Inferior parietal cortex (tissue), 1 donor: ENCODE results near the gene PHKG2.
"Not testable (repeated sequence)": the region's sequence is repeated elsewhere in the genome, so short reads cannot be mapped to it uniquely, and the experiment has no call there.

ENCODE experiments used
- DNase-seq: peaks from one replicate; pipeline ENCODE4 v3.0.0-alpha.2; 2016; ENCODE audit errors: extremely low spot score

Gene PHKG2, protein sequence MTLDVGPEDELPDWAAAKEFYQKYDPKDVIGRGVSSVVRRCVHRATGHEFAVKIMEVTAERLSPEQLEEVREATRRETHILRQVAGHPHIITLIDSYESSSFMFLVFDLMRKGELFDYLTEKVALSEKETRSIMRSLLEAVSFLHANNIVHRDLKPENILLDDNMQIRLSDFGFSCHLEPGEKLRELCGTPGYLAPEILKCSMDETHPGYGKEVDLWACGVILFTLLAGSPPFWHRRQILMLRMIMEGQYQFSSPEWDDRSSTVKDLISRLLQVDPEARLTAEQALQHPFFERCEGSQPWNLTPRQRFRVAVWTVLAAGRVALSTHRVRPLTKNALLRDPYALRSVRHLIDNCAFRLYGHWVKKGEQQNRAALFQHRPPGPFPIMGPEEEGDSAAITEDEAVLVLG

DNA sequence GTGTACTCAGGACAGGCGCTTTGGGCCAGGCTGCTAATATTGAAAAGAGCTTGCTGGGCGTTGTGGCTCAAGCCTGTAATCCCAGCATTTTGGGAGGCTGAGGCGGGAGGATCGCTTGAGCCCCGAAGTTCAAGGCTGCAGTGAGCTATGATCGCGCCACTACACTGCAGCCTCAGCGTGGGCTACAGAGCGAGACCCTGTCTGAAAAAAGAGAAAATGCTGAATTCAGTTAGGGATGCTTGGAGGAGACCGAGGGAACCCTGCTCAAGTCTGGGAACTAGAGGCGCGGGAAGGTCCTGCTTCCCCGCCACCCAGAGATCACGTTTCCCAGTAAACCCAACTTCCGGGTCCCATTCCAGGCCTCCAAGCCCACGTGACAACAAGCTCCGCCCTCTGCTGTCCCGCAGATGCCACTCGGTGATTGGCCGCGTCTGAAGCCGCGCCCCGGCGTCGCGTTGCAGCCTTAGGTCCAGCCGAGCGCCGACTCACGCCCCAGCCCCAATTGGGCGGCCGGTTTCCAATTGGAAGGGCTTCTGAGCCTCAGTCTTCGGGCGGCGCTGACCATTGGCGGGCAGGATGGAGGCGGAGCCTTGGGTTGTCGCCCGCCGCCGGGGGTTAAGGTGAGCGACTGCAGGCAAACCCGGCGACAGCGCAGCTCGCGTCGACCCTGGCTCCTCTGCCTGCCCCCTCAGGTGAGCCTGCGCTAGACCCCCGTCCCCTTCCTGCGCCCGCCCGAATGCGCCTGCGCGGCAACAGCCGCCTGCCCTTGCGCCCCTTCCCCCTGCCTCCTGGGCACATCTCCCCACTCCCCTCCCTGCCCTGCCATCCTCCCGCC is at the start of gene PHKG2:
PHKG2 (plus strand) TSS at position 627 of the 835 bp plus-strand sequence. CDS start 396 bp downstream, outside the sequence.
- peak; percentile 99 for DNase-seq

DNA sequence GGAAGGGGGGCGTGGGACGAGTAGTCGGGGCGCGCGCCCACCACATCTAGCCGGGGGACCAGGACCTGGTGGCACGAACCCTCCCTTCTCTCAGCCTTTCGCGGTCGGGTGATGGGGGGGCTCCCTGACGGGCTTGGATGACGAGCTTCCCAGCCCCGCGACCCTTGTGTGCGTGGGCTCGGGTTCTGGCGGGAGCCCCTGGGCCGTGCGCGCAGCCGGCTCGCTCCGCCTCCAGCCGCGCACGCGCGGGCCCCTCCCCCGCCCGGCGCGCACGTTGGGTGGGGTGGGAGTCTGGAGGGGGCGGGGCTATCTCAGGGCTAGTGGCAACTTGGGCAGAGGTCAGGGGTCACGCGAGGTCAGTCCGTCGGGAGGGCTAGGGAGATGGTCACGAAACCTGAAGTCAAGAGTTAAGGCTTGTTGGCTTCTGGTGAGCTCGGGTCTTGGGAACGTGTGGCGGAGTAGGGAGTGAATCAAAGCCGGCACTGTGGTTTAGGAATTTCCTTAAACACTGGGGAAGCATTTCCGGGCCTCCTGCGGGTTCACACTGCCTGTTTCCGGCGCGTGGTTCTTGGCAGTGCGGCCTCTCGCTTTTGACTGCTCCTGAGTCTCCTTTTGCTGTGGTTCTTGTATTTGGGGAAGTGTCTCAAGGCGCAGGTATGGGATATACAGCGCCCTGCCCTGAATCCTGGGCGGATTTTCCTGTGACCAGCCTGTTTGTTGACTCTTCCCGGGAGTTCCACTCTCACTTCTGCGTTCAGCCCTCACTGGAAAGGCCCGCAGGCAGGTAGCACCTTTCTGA is 49.2 kb upstream of the PHKG2 start, which contains the start of gene SRCAP:
SRCAP (plus strand) TSS at position 356 of the 799 bp plus-strand sequence. CDS start 1,654 bp downstream, outside the sequence.
- DNase-seq, result peak; percentile 63

DNA sequence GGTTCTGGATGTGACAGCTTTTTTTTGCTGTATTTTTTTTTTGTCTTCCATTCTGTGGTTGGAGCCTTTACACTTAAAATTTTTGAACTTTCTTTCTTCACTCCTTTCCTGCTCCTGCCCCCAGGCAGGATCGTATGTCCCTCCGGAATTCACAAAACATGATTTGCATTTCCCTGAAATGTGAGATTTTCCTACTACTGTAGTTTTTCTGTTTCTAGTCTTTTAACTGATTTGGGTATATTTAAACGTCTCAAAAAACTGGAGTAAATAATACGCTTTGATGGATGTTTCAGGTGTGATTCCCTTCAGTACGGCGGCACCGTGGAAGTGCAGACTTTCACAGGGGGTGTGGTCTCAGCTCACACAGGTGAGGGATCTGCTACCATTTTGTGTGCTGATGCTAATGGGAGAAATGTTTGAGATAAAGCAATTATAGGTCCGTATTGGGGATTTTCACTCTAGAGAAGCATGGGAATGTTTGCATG is 48.6 kb upstream of the PHKG2 start:
- no peak for DNase-seq

DNA sequence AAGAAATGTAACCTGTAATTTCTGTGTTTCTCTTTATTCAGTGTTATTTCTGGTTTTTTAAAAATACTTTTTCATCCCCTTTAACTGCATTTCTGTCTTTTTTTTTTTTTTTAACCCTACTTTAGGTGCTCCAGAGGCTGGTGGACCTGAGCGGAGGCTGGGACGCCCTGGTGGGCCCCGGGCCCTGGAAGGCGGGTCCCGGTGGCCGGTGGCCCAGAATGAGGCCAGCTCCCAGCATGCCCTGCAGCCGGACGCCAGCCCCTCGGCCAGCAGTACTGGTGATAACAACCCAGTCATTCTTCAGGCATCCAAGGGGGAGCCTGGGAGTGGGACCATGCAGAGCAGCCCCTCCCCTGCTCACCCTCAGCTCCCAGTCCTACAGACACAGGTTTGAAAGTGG is 47.7 kb upstream of the PHKG2 start:
- no peak for DNase-seq

DNA sequence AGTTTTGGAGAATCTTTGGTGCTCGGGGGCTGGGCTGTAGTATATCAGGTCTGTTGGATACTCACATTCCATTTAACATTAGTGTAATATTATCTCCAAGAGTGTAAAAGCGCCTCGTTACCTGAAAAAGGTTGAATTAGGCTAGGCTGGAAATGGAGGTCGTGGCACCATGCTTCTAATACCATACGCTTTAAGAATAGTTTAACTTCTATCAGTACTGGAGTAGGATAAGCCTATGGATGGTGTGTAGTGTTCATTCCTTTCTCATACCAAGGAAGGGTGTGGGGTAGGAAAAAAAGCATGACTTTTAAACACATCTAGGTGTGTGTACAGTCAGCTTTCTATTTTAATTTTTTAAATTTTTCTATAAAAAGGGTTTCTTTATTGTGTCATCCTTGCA is 47.3 kb upstream of the PHKG2 start:
- no peak for DNase-seq

DNA sequence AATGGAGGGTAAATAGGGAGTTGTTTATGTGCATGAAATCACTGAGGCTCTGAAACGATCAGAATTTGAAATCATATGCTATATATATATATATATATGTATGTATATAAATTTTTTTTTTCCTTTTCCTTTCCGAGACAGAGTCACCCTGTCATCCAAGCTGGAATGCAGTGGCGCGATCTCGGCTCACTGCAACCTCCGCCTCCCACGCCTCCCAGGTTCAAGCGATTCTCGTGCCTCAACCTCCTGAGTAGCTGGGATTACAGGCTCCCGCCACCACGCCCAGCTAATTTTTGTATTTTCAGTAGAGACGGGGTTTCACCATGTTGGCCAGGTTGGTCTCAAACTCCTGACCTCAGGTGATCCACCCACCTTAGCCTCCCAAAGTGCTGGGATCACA is 45.2 kb upstream of the PHKG2 start:
- not testable (repeated sequence) for DNase-seq

DNA sequence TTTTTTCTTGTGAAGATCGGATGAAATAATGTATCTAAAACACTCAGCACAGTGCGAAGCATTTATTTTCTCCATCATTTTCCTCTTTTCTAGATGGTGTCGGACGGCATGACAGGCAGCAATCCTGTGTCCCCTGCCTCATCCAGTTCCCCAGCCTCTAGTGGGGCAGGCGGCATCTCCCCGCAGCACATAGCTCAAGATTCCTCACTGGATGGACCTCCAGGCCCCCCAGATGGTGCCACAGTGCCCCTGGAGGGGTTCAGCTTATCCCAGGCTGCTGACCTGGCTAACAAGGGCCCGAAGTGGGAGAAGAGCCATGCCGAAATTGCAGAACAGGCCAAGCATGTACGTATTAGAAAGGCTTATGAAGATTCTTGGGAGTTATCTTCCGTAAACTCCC is 44.3 kb upstream of the PHKG2 start:
- DNase-seq, result no peak

DNA sequence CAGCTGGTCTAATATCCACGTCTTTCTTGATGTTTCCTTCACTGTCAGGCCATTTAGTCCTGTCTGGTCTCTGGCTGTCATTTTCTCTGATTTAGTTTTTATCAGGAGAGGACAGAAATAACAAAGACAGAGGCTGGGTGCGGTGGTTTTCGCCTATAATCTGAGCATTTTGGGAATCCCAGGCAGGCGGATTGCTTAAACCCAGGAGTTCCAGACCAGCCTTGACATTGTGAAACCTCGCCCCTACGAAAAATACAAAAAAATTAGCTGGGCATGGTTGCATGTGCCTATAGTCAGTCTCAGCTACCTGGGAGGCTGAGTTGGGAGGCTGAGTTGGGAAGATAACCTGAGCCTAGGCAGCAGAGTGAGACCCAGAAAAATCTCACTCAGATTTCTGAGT is 42.2 kb upstream of the PHKG2 start:
- DNase-seq, result no peak

DNA sequence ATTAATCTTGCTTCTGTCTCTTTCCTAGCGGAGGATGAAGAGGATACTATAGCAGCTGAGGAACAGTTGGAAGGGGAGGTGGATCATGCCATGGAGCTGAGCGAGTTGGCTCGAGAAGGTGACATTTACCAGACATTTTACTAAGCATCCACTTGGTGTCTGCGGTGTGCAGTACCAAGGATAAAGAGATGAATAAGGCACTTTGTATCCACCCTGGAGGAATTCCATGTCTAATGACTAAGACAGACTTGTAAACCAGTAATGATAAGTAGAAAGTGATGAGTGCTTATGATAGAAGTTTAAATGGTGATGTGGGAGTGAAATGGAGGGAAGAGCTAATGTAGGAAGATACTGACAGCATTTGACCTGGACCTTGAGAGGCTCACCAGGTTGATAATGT is 37.3 kb upstream of the PHKG2 start:
- DNase-seq, result no peak

DNA sequence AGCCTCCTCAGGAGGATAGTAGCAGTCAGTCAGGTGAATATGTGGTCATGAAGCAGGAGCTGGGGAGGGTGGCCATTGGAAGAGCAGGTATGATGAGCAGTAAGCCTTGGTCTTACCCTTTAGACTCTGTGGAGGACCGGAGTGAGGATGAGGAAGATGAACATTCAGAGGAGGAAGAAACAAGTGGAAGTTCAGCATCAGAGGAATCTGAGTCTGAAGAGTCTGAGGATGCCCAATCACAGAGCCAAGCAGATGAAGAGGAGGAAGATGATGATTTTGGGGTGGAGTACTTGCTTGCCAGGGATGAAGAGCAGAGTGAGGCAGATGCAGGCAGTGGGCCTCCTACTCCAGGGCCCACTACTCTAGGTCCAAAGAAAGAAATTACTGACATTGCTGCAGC is 36.5 kb upstream of the PHKG2 start:
- DNase-seq, result no peak

DNA sequence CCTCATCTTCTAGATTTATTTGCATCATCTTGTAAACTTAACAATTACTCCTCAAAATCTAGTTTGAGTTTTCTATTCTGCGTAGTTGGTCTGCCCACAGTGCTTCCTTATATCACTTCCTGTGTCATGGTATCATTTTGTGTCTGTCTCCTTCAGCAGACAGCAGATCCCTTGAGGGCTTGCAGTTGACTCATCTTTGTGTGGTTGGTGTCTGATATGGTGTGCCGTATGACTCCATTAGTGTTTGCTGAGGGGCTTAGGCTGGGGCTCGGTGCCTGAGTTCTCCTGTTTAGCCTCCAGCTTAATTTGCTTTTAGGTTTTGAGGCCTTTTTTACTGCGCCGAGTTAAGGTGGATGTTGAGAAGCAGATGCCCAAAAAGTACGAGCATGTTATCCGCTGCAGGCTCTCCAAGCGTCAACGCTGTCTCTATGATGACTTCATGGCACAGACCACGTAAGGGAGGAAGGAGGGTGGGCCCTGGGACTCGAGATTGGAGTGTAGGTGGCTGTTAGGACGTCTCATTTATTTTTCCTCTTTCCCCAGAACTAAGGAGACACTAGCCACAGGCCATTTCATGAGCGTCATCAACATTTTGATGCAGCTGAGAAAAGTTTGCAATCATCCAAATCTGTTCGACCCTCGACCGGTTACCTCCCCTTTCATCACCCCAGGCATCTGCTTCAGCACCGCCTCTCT is 32.3 kb upstream of the PHKG2 start:
- DNase-seq, result no peak

DNA sequence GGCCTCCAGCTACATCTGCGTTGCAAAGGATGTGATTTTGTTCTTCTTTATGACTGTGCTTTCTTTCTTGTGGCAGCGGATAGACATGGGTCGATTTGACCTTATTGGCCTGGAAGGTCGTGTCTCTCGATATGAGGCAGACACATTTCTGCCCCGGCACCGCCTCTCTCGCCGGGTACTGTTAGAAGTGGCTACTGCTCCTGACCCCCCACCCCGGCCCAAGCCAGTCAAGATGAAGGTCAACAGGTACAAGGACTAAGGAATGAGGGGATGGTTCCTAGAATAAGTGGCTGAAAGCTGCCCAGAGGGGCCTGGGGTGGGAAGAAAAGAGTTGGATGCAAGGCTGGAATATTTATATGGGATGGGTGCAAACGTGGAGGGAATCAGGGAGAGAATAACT is 28.1 kb upstream of the PHKG2 start:
- no peak for DNase-seq

DNA sequence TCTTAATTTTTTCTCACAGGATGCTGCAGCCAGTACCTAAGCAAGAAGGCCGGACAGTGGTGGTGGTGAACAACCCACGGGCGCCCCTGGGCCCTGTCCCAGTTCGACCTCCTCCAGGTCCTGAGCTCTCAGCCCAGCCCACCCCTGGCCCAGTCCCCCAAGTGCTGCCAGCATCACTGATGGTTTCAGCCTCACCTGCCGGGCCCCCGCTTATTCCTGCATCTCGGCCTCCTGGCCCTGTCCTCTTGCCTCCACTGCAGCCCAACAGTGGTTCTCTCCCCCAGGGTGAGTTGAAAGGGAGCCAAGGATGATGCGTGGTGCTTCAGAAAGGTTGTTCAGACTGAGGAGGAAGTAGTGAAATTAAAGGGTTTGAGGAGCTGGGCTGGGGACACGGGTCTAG is 27.5 kb upstream of the PHKG2 start:
- DNase-seq, result no peak

DNA sequence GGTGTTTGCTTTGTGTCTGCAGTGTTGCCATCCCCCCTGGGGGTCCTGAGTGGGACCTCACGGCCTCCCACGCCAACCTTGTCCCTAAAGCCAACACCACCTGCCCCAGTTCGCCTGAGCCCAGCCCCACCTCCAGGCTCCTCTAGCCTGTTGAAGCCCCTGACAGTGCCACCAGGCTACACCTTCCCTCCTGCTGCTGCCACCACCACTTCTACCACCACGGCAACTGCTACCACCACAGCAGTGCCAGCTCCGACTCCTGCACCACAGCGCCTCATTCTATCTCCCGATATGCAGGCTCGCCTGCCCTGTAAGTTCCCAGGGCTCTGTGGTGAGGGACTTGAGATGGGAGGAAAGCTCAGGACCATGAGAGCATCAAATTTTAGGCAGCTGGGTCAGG is 27.1 kb upstream of the PHKG2 start:
- no peak for DNase-seq

DNA sequence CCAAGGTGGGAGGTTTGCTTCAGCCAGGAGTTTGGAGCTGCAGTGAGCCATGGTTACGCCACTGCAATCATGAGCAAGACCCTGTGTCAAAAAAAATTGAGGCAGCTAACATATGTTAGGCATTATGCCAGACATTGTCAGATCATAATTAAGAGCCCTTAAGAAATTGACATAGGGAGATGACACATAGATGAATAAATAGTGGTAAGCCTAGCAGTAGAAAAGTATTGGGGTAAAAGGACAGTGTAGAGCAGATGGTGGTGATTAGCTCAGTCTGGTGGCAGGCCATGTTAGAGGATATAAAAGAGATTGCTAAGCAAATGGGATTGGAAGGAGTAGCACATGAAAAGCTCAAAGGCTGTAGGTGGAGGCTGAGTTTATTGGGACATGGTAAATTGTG is 26.6 kb upstream of the PHKG2 start:
- DNase-seq, result no peak

DNA sequence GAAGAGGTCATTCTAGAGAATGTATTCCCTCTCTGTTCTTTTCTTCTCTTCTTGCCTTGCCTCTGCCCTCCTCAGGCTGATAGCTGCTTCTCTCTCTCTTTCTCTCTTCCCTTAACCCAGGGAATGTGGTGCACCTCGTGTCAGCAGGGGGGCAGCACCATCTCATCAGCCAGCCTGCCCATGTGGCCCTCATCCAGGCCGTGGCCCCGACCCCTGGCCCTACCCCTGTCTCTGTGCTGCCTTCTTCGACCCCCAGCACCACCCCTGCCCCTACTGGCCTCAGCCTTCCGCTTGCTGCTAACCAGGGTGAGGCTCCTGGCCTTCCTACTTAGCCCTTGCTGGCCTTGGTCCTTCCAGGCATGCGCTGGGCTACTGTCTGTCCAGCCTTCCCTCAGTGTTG is 25.8 kb upstream of the PHKG2 start:
- DNase-seq, result no peak

DNA sequence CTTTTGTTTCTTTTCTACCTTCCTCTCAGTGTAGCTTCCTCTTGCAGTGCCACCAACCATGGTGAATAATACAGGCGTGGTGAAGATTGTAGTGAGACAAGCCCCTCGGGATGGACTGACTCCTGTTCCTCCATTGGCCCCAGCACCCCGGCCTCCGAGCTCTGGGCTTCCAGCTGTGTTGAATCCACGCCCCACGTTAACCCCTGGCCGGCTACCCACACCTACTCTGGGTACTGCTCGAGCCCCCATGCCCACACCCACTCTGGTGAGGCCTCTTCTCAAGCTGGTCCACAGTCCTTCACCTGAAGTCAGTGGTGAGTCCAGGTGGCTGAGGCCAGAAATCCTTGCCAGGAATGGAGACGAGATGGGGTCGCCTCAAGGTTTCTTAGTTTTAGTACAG is 25.3 kb upstream of the PHKG2 start:
- DNase-seq, result no peak

DNA sequence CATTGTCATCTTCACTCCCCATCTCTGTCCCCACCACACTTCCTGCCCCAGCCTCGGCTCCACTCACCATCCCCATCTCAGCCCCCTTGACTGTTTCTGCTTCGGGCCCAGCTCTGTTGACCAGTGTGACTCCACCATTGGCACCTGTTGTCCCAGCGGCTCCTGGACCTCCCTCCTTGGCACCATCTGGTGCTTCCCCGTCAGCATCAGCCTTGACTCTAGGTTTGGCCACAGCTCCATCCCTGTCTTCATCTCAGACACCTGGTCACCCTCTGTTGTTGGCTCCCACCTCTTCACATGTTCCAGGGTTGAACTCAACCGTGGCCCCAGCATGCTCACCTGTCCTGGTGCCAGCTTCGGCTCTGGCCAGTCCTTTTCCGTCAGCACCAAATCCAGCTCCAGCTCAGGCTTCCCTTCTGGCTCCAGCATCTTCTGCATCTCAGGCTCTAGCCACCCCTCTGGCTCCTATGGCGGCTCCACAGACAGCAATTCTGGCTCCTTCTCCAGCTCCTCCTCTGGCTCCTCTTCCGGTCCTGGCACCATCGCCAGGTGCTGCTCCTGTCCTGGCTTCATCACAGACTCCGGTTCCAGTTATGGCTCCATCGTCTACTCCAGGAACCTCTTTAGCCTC is 24.4 kb upstream of the PHKG2 start:
- DNase-seq, result no peak

DNA sequence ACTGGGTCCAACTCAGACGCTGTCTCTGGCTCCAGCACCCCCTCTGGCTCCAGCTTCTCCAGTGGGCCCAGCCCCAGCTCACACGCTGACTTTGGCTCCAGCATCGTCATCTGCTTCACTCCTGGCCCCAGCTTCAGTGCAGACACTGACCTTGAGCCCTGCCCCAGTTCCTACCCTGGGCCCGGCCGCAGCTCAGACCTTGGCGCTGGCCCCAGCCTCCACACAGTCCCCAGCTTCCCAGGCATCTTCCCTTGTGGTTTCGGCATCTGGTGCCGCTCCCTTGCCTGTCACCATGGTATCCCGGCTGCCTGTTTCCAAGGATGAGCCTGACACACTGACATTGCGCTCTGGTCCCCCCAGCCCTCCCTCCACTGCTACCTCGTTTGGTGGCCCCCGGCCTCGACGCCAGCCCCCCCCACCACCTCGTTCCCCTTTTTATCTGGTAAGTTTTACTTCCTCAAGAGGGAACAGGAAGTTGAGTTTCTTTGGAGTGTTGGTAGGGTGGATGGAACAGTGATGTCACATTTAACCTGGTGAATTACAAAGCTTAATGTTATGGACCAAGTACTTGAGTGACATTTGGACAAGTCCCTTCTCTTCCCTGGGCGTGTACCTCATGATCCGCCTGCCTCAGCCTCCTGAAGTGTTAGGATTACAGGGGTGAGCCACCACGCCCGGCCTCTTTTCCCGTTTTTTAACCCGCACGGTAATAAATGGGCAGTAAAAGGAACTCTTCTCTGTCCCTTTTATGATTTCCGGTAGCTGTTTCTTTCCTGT is 23.4 kb upstream of the PHKG2 start:
- DNase-seq, result no peak

DNA sequence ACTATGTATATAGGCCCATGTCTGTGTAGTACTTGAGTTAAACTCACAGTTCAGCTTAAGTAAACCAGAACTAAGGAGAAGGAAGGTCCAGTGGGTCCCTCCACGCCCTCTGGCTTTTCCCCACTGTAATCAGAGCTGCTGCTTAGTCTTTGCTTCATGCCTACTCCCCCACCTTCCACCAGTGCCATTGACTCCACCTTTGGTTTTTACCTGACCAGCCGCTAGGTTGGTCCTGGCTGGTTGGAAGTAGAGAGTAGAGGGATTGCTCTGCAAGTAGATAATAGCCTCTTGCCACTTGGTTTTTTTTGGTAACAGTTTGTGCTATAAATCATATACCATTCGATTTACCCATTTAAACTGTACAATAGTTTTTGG is 22.8 kb upstream of the PHKG2 start:
- no peak for DNase-seq
